Keratinocyte (primary cell): ENCODE data around the gene VEZT.

Source experiments
- CTCF ChIP-seq, 3 experiments: IDR thresholded peaks in 1 of 3; conservative IDR thresholded peaks in 1 of 3; optimal IDR thresholded peaks in 1 of 3; 2 replicates in 2 of 3; 3 replicates in 1 of 3; pipeline versions ENCODE3 to v1.5.1; 2011; ENCODE audit warnings: low read length in 3 of 3, mild to moderate bottlenecking in 3 of 3, moderate library complexity in 2 of 3, control low read depth in 1 of 3, inconsistent platforms in 1 of 3; ENCODE audit not compliant: insufficient read depth in 2 of 3; ENCODE audit errors: extremely low read depth in 1 of 3
- EZH2 ChIP-seq: IDR thresholded peaks from one replicate; pipeline ENCODE4 v1.6.1; 2012; ENCODE audit warnings: inconsistent platforms, mild to moderate bottlenecking, low read length, moderate library complexity

GRCh38 chr12:95244350-95244749 lies 26.7 kb downstream of the VEZT start:
- no peak for TF ChIP-seq CTCF (optimal IDR thresholded peaks at IDR 0.05 in 1 of 3, IDR thresholded peaks at IDR 0.05 in 1 of 3, conservative IDR thresholded peaks at IDR 0.05 in 1 of 3; ENCODE audit: extremely low read depth in 1 of 3, insufficient read depth in 2 of 3, low read length in 3 of 3)
- no peak for TF ChIP-seq EZH2
